ENCODE measurements around the gene PNPLA7. TPM values are rescaled to one million over a fixed set of nuclear protein-coding genes. Genes with fewer than 3 reads are reported as not detected.
"Not testable (repeated sequence)": the region's sequence is repeated elsewhere in the genome, so short reads cannot be mapped to it uniquely, and the experiment has no call there.

Gene PNPLA7
- total RNA-seq, 4 donors from 2014 or later, result 10.1 to 23.6 (median 11.6) TPM

- TF ChIP-seq CTCF (IDR thresholded peaks at IDR 0.05), result no peak
- no peak for TF ChIP-seq POLR2A (IDR thresholded peaks at IDR 0.05)
- no peak overlapping the region for H3K4me3 ChIP-seq (replicated peaks in 1 of 3)
- no peaks in the 10 kb centered on the region for H3K27me3 ChIP-seq
- H3K9me3 ChIP-seq, result no peaks in the 10 kb centered on the region
- intact Hi-C loops (cut with DNase I), result no loop called here
- H3K27ac ChIP-seq, result no peak overlapping the region
- no peaks in the 10 kb centered on the region for H3K36me3 ChIP-seq
- WGBS, 2 donors, result 97% methylated on average over 11 to 18 of the region's 43 CpGs
- H3K4me1 ChIP-seq, result peaks cover 9 to 28% of the 10 kb centered on the region in 2 donors
- no peak for DNase-seq
These were observed 97.2 kb downstream of the PNPLA7 start for GRCh38 chr9:137452761-137453642.

- H3K36me3 ChIP-seq, result no peaks in the 10 kb centered on the region
- no peak for DNase-seq
- intact Hi-C loops (cut with DNase I), result no loop called here
These were observed 98.0 kb downstream of the PNPLA7 start for GRCh38 chr9:137452006-137452760.

GRCh38 chr9:137451264-137452005 is 98.8 kb downstream of the PNPLA7 start:
- intact Hi-C loops (cut with DNase I); H3K36me3 ChIP-seq: not testable (repeated sequence)
- 65 to 95% methylated on average over 6 to 7 of the region's 31 CpGs for WGBS, 2 donors

More at GRCh38 chr9:137452006-137452760, 98.0 kb downstream of the PNPLA7 start:
- no peaks in the 10 kb centered on the region for H3K27me3 ChIP-seq
- peaks cover 7 to 20% of the 10 kb centered on the region in 2 donors for H3K4me1 ChIP-seq
- H3K9me3 ChIP-seq, result no peaks in the 10 kb centered on the region
- 93 to 96% methylated on average over 10 to 17 of the region's 17 CpGs for WGBS, 2 donors
- TF ChIP-seq POLR2A (IDR thresholded peaks at IDR 0.05) (no peak), CTCF (IDR thresholded peaks at IDR 0.05) (no peak)
- no peak overlapping the region for H3K27ac ChIP-seq
- H3K4me3 ChIP-seq (replicated peaks in 1 of 3), result no peak overlapping the region

GRCh38 chr9:137450539-137451222 is 99.5 kb downstream of the PNPLA7 start:
- H3K4me3 ChIP-seq (replicated peaks in 1 of 3); H3K36me3 ChIP-seq; H3K27ac ChIP-seq; intact Hi-C loops (cut with DNase I); DNase-seq; H3K27me3 ChIP-seq; H3K9me3 ChIP-seq: not testable (repeated sequence)
- WGBS, 2 donors, result 82 to 92% methylated on average over 19 of the region's 24 CpGs
- H3K4me1 ChIP-seq, result peaks cover 7 to 17% of the 10 kb centered on the region in 2 donors

More at GRCh38 chr9:137451264-137452005, 98.8 kb downstream of the PNPLA7 start:
- not testable (repeated sequence) for DNase-seq; H3K27me3 ChIP-seq; H3K27ac ChIP-seq; H3K9me3 ChIP-seq; H3K4me3 ChIP-seq (replicated peaks in 1 of 3)
- H3K4me1 ChIP-seq, result peaks cover 7 to 14% of the 10 kb centered on the region in 2 donors

GRCh38 chr9:137449931-137450538 is 100.2 kb downstream of the PNPLA7 start:
- WGBS, 2 donors, result 89 to 92% methylated on average over 18 of the region's 18 CpGs
- Histone ChIP-seq H3K4me1 (peaks cover 7 to 22% of the 10 kb centered on the region in 2 donors), H3K9me3 (no peaks in the 10 kb centered on the region), H3K27me3 (no peaks in the 10 kb centered on the region), H3K36me3 (no peaks in the 10 kb centered on the region), H3K27ac (no peak overlapping the region), H3K4me3 (replicated peaks in 1 of 3) (no peak overlapping the region)
- no peak for DNase-seq
- intact Hi-C loops (cut with DNase I), result no loop called here
- TF ChIP-seq POLR2A (IDR thresholded peaks at IDR 0.05) (no peak), CTCF (IDR thresholded peaks at IDR 0.05) (no peak)

Measured in thyroid gland (tissue), 4 donors.